Thyroid gland (tissue), 4 donors: ENCODE results near the gene DPP10. TPM values are rescaled to one million over a fixed set of nuclear protein-coding genes. Genes with fewer than 3 reads are reported as not detected.

ENCODE experiments used
- DNase-seq, 2 donors: peaks; one replicate each; pipeline ENCODE4 v3.0.0-alpha.2; 2019
- H3K27ac ChIP-seq, 3 donors: fragments of 200-600 bp; sonication (generic); 1 replicate in 2 of 3; 2 replicates in 1 of 3; pipeline ENCODE4 v1.5.1; 2016 to 2019; ENCODE audit warnings: mild to moderate bottlenecking in 1 of 3, moderate library complexity in 1 of 3
- H3K27me3 ChIP-seq: fragments of 200-600 bp; sonication (generic); one replicate; pipeline ENCODE4 v1.5.1; 2019
- H3K36me3 ChIP-seq, 2 donors: fragments of 200-600 bp; sonication (generic); one replicate each; pipeline ENCODE4 v1.5.1; 2016 to 2019
- H3K4me1 ChIP-seq, 2 donors: fragments of 200-600 bp; sonication (generic); one replicate each; pipeline ENCODE4 v1.5.1; 2017 to 2019
- H3K4me3 ChIP-seq, 3 donors: fragments of 200-600 bp; sonication (generic); replicated peaks in 1 of 3; 1 replicate in 2 of 3; 2 replicates in 1 of 3; pipeline ENCODE4 v1.5.1; 2016; ENCODE audit warnings: mild to moderate bottlenecking in 1 of 3
- H3K9me3 ChIP-seq: fragments of 200-600 bp; sonication (generic); one replicate; pipeline ENCODE4 v1.5.1; 2017
- CTCF ChIP-seq, 6 experiments: fragments of 200-600 bp in 3 of 6; fragments of 450-650 bp in 3 of 6; sonication (generic) in 3 of 6; IDR thresholded peaks; one replicate each; pipeline ENCODE4 v1.5.1; 2016 to 2019; ENCODE audit warnings: antibody characterized with exemption in 6 of 6, mild to moderate bottlenecking in 2 of 6, inconsistent platforms in 1 of 6, moderate library complexity in 1 of 6
- POLR2A ChIP-seq, 2 donors: fragments of 450-650 bp; IDR thresholded peaks; one replicate each; pipeline ENCODE4 v1.6.1; 2017; ENCODE audit warnings: antibody characterized with exemption in 2 of 2, mild to moderate bottlenecking in 2 of 2, moderate library complexity in 1 of 2
- WGBS, 2 donors: methylation state at CpG; one replicate each; pipeline ENCODE4 v1.1.5; 2017; 5-methylcytosine and 5-hydroxymethylcytosine counted together
- intact Hi-C: fragments of 100-400 bp; cut with DNase I; formaldehyde crosslinking; loops from one replicate; pipeline ENCODE4 v1.15.1; 2023
- total RNA-seq, 4 donors: library from RNA; depleted of rRNA; stranded (reverse); fragments of >200 nt; gene quantifications; one replicate each; pipeline ENCODE4 v1.2.3, GENCODE V29; 2016

Gene DPP10
- total RNA-seq, 4 donors from 2014 or later, result 0.63 to 1.3 TPM; not detected in 2

DNA sequence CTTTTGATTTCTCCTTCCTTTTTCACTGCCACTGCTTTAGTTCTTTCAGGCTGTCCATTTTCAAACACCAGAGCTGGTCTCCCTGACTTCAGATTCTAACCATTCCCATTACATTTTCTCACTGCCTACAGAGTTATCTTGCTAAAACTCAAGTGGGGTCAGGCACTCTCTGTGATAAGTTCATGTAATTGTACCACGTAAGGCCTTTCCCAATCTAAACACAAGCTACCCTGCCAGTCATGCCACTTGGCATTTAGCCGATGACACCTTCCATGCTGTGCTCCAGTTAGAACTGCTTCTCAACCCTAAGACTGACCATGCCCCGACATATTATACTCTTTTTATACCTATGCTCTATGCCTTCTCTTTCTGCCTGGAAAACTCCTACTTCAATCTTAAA is 592.4 kb downstream of the DPP10 start:
- no peak overlapping the region for H3K4me3 ChIP-seq
- H3K27me3 ChIP-seq, result no peaks in the 10 kb centered on the region
- intact Hi-C loops, result no loop called here
- WGBS, 2 donors, result 63 to 73% methylated on average over 3 of the region's 3 CpGs
- no peak for TF ChIP-seq POLR2A (IDR thresholded peaks at IDR 0.05)
- TF ChIP-seq CTCF (IDR thresholded peaks at IDR 0.05), result no peak
- no peaks in the 10 kb centered on the region for H3K9me3 ChIP-seq
- H3K4me1 ChIP-seq, result no peaks in the 10 kb centered on the region
- H3K36me3 ChIP-seq, result no peaks in the 10 kb centered on the region
- no peak for DNase-seq
- H3K27ac ChIP-seq, result no peak overlapping the region

DNA sequence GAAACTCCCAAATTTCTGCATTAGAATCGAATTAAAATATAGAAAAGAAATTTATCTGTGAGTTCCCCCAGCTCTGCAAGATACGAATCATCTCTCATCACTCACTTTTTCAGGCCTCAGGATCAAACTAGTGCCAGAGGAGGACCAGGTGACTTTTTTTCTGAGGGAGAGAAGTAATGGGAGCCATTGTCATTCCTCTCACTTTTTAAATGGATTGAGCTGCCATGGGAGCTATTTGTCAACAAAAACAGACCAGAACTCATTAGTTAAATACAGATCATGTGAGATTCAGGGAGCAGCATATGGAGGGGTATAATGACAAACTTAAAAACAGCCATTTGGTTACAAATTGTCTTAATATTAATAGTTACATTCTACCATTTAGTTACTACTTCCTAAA is 594.4 kb downstream of the DPP10 start:
- 72 to 78% methylated on average over 2 of the region's 2 CpGs for WGBS, 2 donors
- no peak for DNase-seq
- H3K9me3 ChIP-seq, result no peaks in the 10 kb centered on the region
- intact Hi-C loops, result no loop called here
- no peaks in the 10 kb centered on the region for H3K4me1 ChIP-seq
- TF ChIP-seq CTCF (IDR thresholded peaks at IDR 0.05) (no peak), POLR2A (IDR thresholded peaks at IDR 0.05) (no peak)
- H3K27me3 ChIP-seq, result no peaks in the 10 kb centered on the region
- H3K36me3 ChIP-seq, result no peaks in the 10 kb centered on the region
- H3K27ac ChIP-seq, result no peak overlapping the region
- H3K4me3 ChIP-seq, result no peak overlapping the region

DNA sequence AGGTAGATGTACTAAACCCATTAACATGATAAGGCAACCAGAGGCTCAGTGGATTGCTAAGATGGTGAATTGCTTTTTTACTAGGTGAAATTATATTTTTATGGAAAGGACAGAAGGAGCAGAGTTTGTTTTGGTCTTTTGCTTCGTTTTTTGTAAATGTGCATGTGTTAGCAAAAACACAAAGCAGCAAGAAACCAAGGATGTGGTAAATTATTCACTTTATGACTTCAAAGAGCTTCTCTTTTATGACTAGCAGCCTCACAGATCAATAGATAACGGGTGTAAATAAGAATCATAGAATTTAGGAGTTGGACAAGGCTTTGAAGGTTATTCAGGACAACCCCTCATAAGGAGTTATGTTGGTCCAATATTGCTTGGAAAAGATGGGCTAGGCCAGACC is 615.0 kb downstream of the DPP10 start:
- no peaks in the 10 kb centered on the region for H3K4me1 ChIP-seq
- intact Hi-C loops, result no loop called here
- H3K27me3 ChIP-seq, result no peaks in the 10 kb centered on the region
- H3K4me3 ChIP-seq, result no peak overlapping the region
- WGBS, 2 donors, result 68 to 75% methylated on average over 2 of the region's 2 CpGs
- no peak overlapping the region for H3K27ac ChIP-seq
- H3K36me3 ChIP-seq, result no peaks in the 10 kb centered on the region
- TF ChIP-seq CTCF (IDR thresholded peaks at IDR 0.05), result no peak
- TF ChIP-seq POLR2A (IDR thresholded peaks at IDR 0.05), result no peak
- no peaks in the 10 kb centered on the region for H3K9me3 ChIP-seq
- no peak for DNase-seq

GRCh38 chr2:115070002-115070401 is 627.6 kb downstream of the DPP10 start:
- Histone ChIP-seq H3K4me1 (no peaks in the 10 kb centered on the region), H3K36me3 (no peaks in the 10 kb centered on the region), H3K9me3 (no peaks in the 10 kb centered on the region), H3K4me3 (no peak overlapping the region), H3K27ac (no peak overlapping the region), H3K27me3 (no peaks in the 10 kb centered on the region)
- intact Hi-C loops, result no loop called here
- TF ChIP-seq CTCF (IDR thresholded peaks at IDR 0.05), result no peak
- TF ChIP-seq POLR2A (IDR thresholded peaks at IDR 0.05), result no peak
- DNase-seq, result no peak

DNA sequence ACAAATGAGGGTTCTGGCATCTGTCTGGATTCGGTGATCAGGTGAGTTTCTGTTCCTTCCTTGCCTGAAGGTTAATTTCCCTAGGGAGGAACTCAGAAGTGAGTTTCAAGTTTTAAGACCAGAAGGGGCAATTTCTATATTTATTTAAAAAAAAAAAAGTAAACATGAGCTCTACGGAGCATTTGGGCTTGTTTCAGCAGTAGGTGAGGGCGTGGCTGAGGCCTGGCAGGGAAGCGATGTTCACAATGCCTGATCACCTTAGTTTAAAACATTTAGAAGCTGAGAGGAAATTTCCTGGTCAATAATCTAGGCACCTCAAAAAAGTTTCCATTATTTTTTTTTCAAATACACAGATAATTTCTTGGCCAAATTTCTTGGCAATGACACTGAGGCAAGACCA is 629.1 kb downstream of the DPP10 start:
- 80 to 85% methylated on average over 4 of the region's 4 CpGs for WGBS, 2 donors
- DNase-seq, result no peak
- H3K9me3 ChIP-seq, result no peaks in the 10 kb centered on the region
- no peaks in the 10 kb centered on the region for H3K4me1 ChIP-seq
- intact Hi-C loops, result no loop called here
- no peak overlapping the region for H3K27ac ChIP-seq
- no peaks in the 10 kb centered on the region for H3K27me3 ChIP-seq
- no peak overlapping the region for H3K4me3 ChIP-seq
- no peaks in the 10 kb centered on the region for H3K36me3 ChIP-seq
- TF ChIP-seq CTCF (IDR thresholded peaks at IDR 0.05) (no peak), POLR2A (IDR thresholded peaks at IDR 0.05) (no peak)
